NCI-H345 (cell line): ENCODE data around the gene DNAAF2.
A peak's percentile ranks its signal among the peaks of the same experiment; 100 is the strongest.
"Not testable (repeated sequence)": the region's sequence is repeated elsewhere in the genome, so short reads cannot be mapped to it uniquely, and the experiment has no call there.

ENCODE experiments used
- DNase-seq: peaks from one replicate; lab custom pipeline; 2025; lab: John Stamatoyannopoulos, UW

Gene DNAAF2

GRCh38 chr14:49634547-49635334 is at the start of gene DNAAF2:
Gene DNAAF2 (minus strand): TSS chr14:49635244. CDS start chr14:49635149, 95 bp downstream.
- peak; percentile 61 for DNase-seq

GRCh38 chr14:49679271-49679670 is 44.2 kb upstream of the DNAAF2 start:
- no peak for DNase-seq

GRCh38 chr14:49677643-49678042 is 42.6 kb upstream of the DNAAF2 start:
- no peak for DNase-seq

- no peak for DNase-seq
These were observed 38.5 kb upstream of the DNAAF2 start for GRCh38 chr14:49673586-49673985.

GRCh38 chr14:49670475-49670874 is 35.4 kb upstream of the DNAAF2 start:
- DNase-seq, result no peak

- no peak for DNase-seq
These were observed 24.7 kb upstream of the DNAAF2 start for GRCh38 chr14:49659526-49660455.

- not testable (repeated sequence) for DNase-seq
These were observed 22.5 kb upstream of the DNAAF2 start for GRCh38 chr14:49657500-49657899.

GRCh38 chr14:49654511-49654910 is 19.5 kb upstream of the DNAAF2 start:
- no peak for DNase-seq

- no peak for DNase-seq
These were observed 18.5 kb upstream of the DNAAF2 start for GRCh38 chr14:49653508-49653907.

- no peak for DNase-seq
These were observed 7.1 kb upstream of the DNAAF2 start for GRCh38 chr14:49642163-49642562.

GRCh38 chr14:49641697-49642129 is 6.7 kb upstream of the DNAAF2 start:
- DNase-seq, result no peak

- DNase-seq, result no peak
These were observed 5.7 kb upstream of the DNAAF2 start for GRCh38 chr14:49640540-49641417.

GRCh38 chr14:49637534-49638078 is 2.6 kb upstream of the DNAAF2 start:
- no peak for DNase-seq

- DNase-seq, result no peak
These were observed 1.8 kb upstream of the DNAAF2 start for GRCh38 chr14:49636866-49637265.

- peak; percentile 95 for DNase-seq
These were observed 1.2 kb downstream of the DNAAF2 start for GRCh38 chr14:49633640-49634546.

- no peak for DNase-seq
These were observed 10.9 kb downstream of the DNAAF2 start for GRCh38 chr14:49623941-49624839.

- DNase-seq, result no peak
These were observed 11.7 kb downstream of the DNAAF2 start for GRCh38 chr14:49623387-49623786.

GRCh38 chr14:49622022-49622607 is 12.9 kb downstream of the DNAAF2 start:
- no peak for DNase-seq
